AG04449 (cell line): ENCODE results near the gene TPST1.

Source experiments
- CTCF ChIA-PET: fragments of 350-600 bp; formaldehyde crosslinking; extraction: SDS; loops from one replicate; lab custom pipeline; 2021; ENCODE audit warnings: antibody characterized with exemption; lab: Yijun Ruan, JAX
- POLR2A ChIA-PET: fragments of 400-600, 350-600 bp; formaldehyde crosslinking; extraction: SDS; loops from one replicate; lab custom pipeline; 2020; ENCODE audit warnings: antibody characterized with exemption, inconsistent platforms; lab: Yijun Ruan, JAX
- DNase-seq: peaks from one replicate; pipeline ENCODE4 v3.0.0-alpha.2; 2010; ENCODE audit warnings: low read depth, low spot score
- H3K4me3 ChIP-seq: 2 replicates; pipeline ENCODE4 v1.5.1; 2011; ENCODE audit warnings: low read depth, mild to moderate bottlenecking, control low read depth, low read length
- TF ChIP-seq, protein P1 (sequence below): IDR thresholded peaks from one replicate; pipeline ENCODE4 v1.5.1; 2011; ENCODE audit warnings: mild to moderate bottlenecking, moderate library complexity, low read length, control low read depth, inconsistent platforms; ENCODE audit not compliant: insufficient read depth; ENCODE audit errors: missing control alignments

TPST1 gene

DNA sequence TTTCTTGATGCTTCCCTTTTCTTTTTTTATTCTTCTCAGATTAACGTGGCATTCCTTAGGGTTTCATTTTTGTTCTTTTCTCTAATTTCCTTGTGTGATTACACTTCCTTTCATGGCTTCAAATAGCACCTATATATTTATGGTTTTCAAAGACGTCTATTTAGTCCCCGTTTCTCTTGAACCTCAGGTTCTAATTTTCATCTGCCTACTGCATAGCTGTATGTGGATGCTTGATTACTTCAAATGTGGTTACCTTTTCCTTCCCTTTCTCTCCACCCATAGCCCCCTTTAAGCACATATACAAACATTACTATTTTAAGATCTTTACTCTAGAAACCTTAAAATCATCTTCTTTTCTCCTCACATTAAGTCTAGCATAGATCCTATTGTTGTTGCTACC lies 2.4 kb downstream of the TPST1 start:
- ChIA-PET CTCF (no interaction called here), POLR2A (no interaction called here)
- DNase-seq, result no peak
- no peak overlapping the region for H3K4me3 ChIP-seq
- TF ChIP-seq, protein P1, sequence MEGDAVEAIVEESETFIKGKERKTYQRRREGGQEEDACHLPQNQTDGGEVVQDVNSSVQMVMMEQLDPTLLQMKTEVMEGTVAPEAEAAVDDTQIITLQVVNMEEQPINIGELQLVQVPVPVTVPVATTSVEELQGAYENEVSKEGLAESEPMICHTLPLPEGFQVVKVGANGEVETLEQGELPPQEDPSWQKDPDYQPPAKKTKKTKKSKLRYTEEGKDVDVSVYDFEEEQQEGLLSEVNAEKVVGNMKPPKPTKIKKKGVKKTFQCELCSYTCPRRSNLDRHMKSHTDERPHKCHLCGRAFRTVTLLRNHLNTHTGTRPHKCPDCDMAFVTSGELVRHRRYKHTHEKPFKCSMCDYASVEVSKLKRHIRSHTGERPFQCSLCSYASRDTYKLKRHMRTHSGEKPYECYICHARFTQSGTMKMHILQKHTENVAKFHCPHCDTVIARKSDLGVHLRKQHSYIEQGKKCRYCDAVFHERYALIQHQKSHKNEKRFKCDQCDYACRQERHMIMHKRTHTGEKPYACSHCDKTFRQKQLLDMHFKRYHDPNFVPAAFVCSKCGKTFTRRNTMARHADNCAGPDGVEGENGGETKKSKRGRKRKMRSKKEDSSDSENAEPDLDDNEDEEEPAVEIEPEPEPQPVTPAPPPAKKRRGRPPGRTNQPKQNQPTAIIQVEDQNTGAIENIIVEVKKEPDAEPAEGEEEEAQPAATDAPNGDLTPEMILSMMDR, result no peak

DNA sequence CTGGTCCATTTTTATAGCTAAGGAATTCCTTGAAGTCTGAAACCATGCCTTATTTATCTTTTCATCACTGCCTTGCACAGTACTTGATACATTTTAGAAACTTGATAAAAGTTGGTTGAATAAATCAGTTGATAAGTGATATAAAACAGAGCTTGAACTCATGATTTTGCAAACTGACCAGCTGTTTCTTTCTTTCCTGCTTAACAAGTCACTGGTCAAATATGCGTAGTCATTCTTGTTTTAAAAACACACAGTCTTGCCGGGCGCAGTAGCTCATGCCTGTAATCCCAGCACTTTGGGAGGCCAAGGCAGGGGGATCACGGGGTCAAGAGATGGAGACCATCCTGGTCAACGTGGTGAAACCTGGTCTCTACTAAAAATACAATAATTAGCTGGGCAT lies 6.3 kb downstream of the TPST1 start:
- TF ChIP-seq, protein P1, result no peak
- CTCF ChIA-PET, result interaction anchor here (0.8 to 1.5 kb wide), 4 partner anchors 9 to 71 kb away, joined by 3 to 4 read pairs (median 3); no protein-coding TSS in a partner anchor
- no peak overlapping the region for H3K4me3 ChIP-seq
- POLR2A ChIA-PET, result no interaction called here
- no peak for DNase-seq

DNA sequence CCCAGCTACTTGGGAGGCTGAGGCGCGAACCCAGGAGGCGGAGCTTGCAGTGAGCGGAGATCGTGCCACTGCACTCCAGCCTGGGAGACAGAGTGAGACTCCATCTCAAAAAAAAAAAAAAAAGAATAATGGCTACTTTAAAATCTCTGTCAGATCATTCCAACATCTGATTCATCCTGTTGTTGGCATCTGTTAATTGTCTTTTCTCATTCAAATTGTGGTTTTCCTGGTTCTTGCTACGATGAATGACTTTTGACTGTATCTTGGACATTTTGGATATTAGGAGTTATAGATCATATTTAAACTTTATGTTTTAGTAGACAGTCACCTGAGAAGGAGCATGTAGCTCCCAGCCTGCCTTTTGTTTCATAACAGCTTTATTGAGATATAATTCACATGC lies 8.5 kb downstream of the TPST1 start:
- H3K4me3 ChIP-seq, result no peak overlapping the region
- DNase-seq, result no peak
- CTCF ChIA-PET, result interaction anchor here (0.5 kb wide), 1 partner anchor 178 kb away, joined by 3 read pairs; no protein-coding TSS in a partner anchor
- POLR2A ChIA-PET, result interaction anchor here (1.0 to 1.2 kb wide), 2 partner anchors 9 to 14 kb away, joined by 3 read pairs; partner anchors contain the start of gene TPST1
- TF ChIP-seq, protein P1, result no peak

DNA sequence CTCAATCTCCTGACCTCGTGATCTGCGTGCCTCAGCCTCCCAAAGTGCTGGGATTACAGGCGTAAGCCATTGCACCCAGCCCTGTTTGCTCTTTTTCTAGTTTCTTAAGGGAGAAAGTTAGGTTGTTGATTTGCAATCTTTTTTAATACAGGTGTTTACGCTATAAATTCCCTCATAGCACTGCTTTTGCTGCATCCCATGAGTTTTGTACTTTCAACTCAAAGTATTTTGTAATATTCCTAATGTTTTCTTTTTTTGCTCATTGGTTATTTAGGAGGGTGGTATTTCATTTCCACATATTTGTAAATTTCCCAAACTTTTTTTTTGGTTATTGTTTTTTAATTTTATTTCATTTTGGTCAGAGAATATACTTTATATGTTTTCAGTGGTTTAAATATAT lies 11.6 kb downstream of the TPST1 start:
- POLR2A ChIA-PET, result no interaction called here
- CTCF ChIA-PET, result no interaction called here
- TF ChIP-seq, protein P1, result no peak
- no peak overlapping the region for H3K4me3 ChIP-seq
- no peak for DNase-seq

DNA sequence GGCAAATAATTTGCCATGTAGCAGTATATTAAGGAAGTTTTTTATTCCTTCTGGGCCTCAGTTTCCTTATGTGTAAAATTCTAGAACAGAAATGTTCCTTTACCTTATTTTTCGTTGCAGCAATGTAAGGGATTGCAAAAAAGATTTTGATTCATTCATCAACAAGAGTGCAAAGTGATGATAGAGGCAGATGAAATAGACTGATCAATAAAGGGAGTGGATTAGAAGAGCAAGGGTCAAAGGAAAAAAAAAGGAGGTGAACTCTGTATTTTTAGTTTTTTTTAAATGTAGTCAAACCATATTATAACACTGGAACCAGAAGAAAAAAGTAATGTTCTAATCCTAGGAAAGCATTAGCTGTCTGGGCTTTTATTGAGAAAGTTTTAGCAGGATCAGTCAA lies 14.7 kb downstream of the TPST1 start:
- ChIA-PET POLR2A (no interaction called here), CTCF (interaction anchor here (0.9 kb wide), 1 partner anchor 10 kb away, joined by 3 read pairs; no protein-coding TSS in a partner anchor)
- TF ChIP-seq, protein P1, result no peak
- no peak overlapping the region for H3K4me3 ChIP-seq
- DNase-seq, result no peak

DNA sequence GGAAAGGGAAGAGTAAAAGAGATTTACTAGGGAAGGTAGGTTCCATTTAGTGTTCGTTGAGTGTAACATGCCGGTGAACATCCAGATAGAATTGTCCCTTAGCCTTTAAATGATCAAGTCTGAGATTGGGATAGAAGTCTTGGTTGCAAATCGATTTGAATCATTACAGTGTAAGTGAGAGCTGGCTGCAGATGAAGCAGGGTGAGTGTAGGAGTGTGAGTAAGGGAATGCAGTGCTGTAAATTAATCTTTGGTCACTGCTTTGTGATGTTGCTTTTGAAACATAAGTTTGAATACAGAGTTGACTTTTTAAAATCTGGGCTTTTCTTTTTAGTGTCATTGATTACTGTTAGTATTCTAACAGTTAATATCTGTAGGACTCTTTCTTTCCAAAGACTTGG lies 16.3 kb downstream of the TPST1 start:
- TF ChIP-seq, protein P1, result no peak
- ChIA-PET POLR2A (no interaction called here), CTCF (interaction anchor here (1.3 kb wide), 1 partner anchor 10 kb away, joined by 3 read pairs; no protein-coding TSS in a partner anchor)
- no peak for DNase-seq
- H3K4me3 ChIP-seq, result no peak overlapping the region
